ENCODE measurements around the gene IL15. TPM values are rescaled to one million over a fixed set of nuclear protein-coding genes. Genes with fewer than 3 reads are reported as not detected.

The IL15 gene
- total and polyA plus RNA-seq, 7 donors, result 1.4 to 3.0 (median 2.2) TPM

- intact Hi-C loops (cut with DNase I), result no loop called here
- Histone ChIP-seq H3K36me3 (ENCODE audit: insufficient read depth in 1 of 2, low read depth in 1 of 2) (no peaks in the 10 kb centered on the region), H3K4me1 (no peaks in the 10 kb centered on the region), H3K9me3 (peaks cover 10% of the 10 kb centered on the region), H3K27me3 (ENCODE audit: insufficient read depth in 3 of 3, low read length in 2 of 3) (no peaks in the 10 kb centered on the region), H3K27ac (no peak overlapping the region), H3K4me3 (no peak overlapping the region)
- WGBS, 3 donors, result 81 to 94% (median 89%) methylated on average over 3 of the region's 3 CpGs
- DNase-seq (no peak), ATAC-seq (no peak)
- TF ChIP-seq, protein P1, sequence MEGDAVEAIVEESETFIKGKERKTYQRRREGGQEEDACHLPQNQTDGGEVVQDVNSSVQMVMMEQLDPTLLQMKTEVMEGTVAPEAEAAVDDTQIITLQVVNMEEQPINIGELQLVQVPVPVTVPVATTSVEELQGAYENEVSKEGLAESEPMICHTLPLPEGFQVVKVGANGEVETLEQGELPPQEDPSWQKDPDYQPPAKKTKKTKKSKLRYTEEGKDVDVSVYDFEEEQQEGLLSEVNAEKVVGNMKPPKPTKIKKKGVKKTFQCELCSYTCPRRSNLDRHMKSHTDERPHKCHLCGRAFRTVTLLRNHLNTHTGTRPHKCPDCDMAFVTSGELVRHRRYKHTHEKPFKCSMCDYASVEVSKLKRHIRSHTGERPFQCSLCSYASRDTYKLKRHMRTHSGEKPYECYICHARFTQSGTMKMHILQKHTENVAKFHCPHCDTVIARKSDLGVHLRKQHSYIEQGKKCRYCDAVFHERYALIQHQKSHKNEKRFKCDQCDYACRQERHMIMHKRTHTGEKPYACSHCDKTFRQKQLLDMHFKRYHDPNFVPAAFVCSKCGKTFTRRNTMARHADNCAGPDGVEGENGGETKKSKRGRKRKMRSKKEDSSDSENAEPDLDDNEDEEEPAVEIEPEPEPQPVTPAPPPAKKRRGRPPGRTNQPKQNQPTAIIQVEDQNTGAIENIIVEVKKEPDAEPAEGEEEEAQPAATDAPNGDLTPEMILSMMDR (IDR thresholded peaks at IDR 0.05), result no peak
Measured at GRCh38 chr4:141706445-141706844, 70.1 kb downstream of the IL15 start.

DNA sequence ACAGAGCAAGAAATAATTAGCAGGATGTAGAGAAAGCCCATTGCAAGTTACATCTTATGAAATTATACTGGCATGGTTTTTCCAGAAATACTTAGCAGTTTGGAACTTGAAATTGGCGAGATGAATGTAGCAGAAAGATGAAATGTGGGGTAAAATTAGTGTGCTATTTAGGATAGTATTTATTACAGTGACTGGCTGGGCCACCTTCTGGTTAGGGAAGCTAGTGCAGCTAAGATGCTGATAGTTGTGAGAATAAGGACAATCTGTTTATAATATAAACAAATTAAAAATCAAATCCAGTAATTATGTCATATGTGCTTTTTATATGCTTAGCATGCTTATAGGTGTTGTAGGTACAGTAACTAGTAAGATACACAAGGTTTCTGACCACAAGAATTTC lies 74.8 kb downstream of the IL15 start:
- H3K36me3 ChIP-seq (ENCODE audit: insufficient read depth in 1 of 2, low read depth in 1 of 2), result no peaks in the 10 kb centered on the region
- DNase-seq (no peak), ATAC-seq (no peak)
- no peaks in the 10 kb centered on the region for H3K27me3 ChIP-seq (ENCODE audit: insufficient read depth in 3 of 3, low read length in 2 of 3)
- intact Hi-C loops (cut with DNase I), result loop anchor here (5.0 to 10.0 kb wide), 4 partner anchors 364 to 546 kb away; no protein-coding TSS in a partner anchor
- peaks cover 7% of the 10 kb centered on the region for H3K4me1 ChIP-seq
- H3K27ac ChIP-seq, result no peak overlapping the region
- TF ChIP-seq, protein P1 (IDR thresholded peaks at IDR 0.05), result peak; percentile 63
- no peak overlapping the region for H3K4me3 ChIP-seq
- H3K9me3 ChIP-seq, result peaks cover 8% of the 10 kb centered on the region
- 44 to 66% (median 54%) methylated on average over 1 of the region's 1 CpG for WGBS, 3 donors

DNA sequence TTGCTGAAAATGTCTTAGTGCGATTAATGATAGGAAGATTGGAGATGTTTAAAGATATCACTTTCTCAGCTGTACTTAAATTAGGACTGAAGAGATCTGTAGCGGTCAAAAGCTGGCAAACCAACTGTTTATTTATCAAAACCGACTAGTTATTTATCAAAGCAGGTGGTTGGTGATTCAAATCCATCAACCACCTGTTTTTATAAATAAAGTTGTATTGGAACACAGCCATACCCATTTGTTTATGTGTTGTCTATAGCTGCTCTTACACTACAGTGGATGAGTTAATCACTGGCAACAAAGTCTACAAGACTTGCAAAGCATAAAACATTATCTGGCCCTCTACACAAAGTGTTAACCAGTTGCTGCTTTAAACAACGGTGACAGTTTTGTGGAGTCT lies 76.8 kb downstream of the IL15 start:
- ATAC-seq, result no peak
- Histone ChIP-seq H3K4me3 (no peak overlapping the region), H3K27me3 (ENCODE audit: insufficient read depth in 3 of 3, low read length in 2 of 3) (no peaks in the 10 kb centered on the region), H3K27ac (no peak overlapping the region), H3K4me1 (peaks cover 7% of the 10 kb centered on the region), H3K36me3 (ENCODE audit: insufficient read depth in 1 of 2, low read depth in 1 of 2) (no peaks in the 10 kb centered on the region), H3K9me3 (no peaks in the 10 kb centered on the region)
- intact Hi-C loops (cut with DNase I), result loop anchor here (5.0 to 10.0 kb wide), 4 partner anchors 366 to 548 kb away; no protein-coding TSS in a partner anchor
- TF ChIP-seq, protein P1 (IDR thresholded peaks at IDR 0.05), result no peak
- no peak for DNase-seq
- WGBS, 3 donors, result 62 to 76% (median 71%) methylated on average over 4 of the region's 4 CpGs

DNA sequence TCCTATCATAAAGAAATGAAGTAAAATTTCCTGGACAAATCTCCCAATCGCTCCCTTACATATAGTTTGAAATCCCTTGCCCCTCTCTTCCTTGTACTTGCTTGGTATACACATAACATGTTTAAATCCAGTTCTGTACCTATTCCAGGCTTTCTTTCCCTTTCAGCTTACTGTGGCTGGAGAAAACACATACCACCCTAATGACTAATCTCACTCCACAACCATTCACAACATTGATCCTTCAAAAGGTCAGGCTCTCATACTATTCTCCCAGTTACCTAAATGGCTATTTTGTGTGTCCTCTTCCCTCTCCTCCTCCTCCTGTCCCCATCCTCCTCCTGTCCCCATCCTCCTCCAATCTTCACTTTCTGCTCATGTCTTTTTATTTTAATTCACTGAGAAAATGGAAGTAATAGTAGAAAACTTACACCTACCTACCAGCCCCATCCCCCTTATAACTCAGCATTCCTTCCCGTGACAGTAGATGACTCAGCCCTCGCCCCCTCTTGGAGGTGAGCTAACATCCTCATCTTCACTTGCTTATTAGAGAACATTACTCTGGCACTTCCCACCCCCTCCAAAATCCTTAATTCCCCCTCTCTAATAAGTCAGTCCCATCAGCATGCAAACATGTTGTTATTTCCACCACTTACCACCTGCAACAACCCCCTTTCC lies 77.5 kb downstream of the IL15 start:
- 85 to 92% (median 91%) methylated on average over 3 of the region's 3 CpGs for WGBS, 3 donors
- intact Hi-C loops (cut with DNase I), result loop anchor here (5.0 to 10.0 kb wide), 4 partner anchors 367 to 549 kb away; no protein-coding TSS in a partner anchor
- peaks cover 7% of the 10 kb centered on the region for H3K4me1 ChIP-seq
- no peaks in the 10 kb centered on the region for H3K9me3 ChIP-seq
- no peak overlapping the region for H3K4me3 ChIP-seq
- no peak for DNase-seq
- H3K27me3 ChIP-seq (ENCODE audit: insufficient read depth in 3 of 3, low read length in 2 of 3), result no peaks in the 10 kb centered on the region
- TF ChIP-seq, protein P1 (IDR thresholded peaks at IDR 0.05), result no peak
- no peaks in the 10 kb centered on the region for H3K36me3 ChIP-seq (ENCODE audit: insufficient read depth in 1 of 2, low read depth in 1 of 2)
- no peak overlapping the region for H3K27ac ChIP-seq
- ATAC-seq, result no peak

Measured in psoas muscle (tissue), 8 donors.